HEK293 (cell line): ENCODE measurements around the gene HP1BP3.

Experiments used
- CTCF ChIP-seq: fragments of 450-650 bp; formaldehyde crosslinking; IDR thresholded peaks from 2 replicates; pipeline ENCODE4 v1.5.1; 2016; ENCODE audit warnings: missing biosample characterization, missing genetic modification characterization
- PRDM10 ChIP-seq: fragments of 450-650 bp; formaldehyde crosslinking; IDR thresholded peaks from 2 replicates; pipeline ENCODE4 v1.5.1; 2016; ENCODE audit warnings: missing biosample characterization, missing genetic modification characterization
- YY1 ChIP-seq: fragments of 450-650 bp; formaldehyde crosslinking; IDR thresholded peaks from 2 replicates; pipeline ENCODE4 v1.5.1; 2018; ENCODE audit warnings: missing biosample characterization, missing genetic modification characterization
- ZNF121 ChIP-seq: fragments of 450-650 bp; formaldehyde crosslinking; IDR thresholded peaks from 2 replicates; pipeline ENCODE4 v1.5.1; 2016; ENCODE audit warnings: missing biosample characterization, missing genetic modification characterization
- ZNF558 ChIP-seq: fragments of 450-650 bp; formaldehyde crosslinking; IDR thresholded peaks from 2 replicates; pipeline ENCODE4 v1.5.1; 2016; ENCODE audit warnings: missing biosample characterization, missing genetic modification characterization
- ZNF701 ChIP-seq: fragments of 450-650 bp; formaldehyde crosslinking; IDR thresholded peaks from 2 replicates; pipeline ENCODE4 v1.5.1; 2016; ENCODE audit warnings: missing biosample characterization, missing genetic modification characterization
- ZSCAN16 ChIP-seq: fragments of 450-650 bp; formaldehyde crosslinking; IDR thresholded peaks from 2 replicates; pipeline ENCODE4 v1.5.1; 2016; ENCODE audit warnings: missing biosample characterization, missing genetic modification characterization
- TF ChIP-seq, protein P1 (sequence below): fragments of 450-650 bp; formaldehyde crosslinking; IDR thresholded peaks from 2 replicates; pipeline ENCODE4 v1.5.1; 2016; ENCODE audit warnings: missing biosample characterization, missing genetic modification characterization, low read depth

- TF ChIP-seq, protein P1, sequence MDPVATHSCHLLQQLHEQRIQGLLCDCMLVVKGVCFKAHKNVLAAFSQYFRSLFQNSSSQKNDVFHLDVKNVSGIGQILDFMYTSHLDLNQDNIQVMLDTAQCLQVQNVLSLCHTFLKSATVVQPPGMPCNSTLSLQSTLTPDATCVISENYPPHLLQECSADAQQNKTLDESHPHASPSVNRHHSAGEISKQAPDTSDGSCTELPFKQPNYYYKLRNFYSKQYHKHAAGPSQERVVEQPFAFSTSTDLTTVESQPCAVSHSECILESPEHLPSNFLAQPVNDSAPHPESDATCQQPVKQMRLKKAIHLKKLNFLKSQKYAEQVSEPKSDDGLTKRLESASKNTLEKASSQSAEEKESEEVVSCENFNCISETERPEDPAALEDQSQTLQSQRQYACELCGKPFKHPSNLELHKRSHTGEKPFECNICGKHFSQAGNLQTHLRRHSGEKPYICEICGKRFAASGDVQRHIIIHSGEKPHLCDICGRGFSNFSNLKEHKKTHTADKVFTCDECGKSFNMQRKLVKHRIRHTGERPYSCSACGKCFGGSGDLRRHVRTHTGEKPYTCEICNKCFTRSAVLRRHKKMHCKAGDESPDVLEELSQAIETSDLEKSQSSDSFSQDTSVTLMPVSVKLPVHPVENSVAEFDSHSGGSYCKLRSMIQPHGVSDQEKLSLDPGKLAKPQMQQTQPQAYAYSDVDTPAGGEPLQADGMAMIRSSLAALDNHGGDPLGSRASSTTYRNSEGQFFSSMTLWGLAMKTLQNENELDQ (tag by site-specific recombination): no peak
- no peak for TF ChIP-seq ZNF121
- TF ChIP-seq YY1: no peak
- TF ChIP-seq ZNF701 (tag by site-specific recombination): no peak
- TF ChIP-seq CTCF (tag by site-specific recombination): no peak
- no peak for TF ChIP-seq PRDM10 (tag by site-specific recombination)
- no peak for TF ChIP-seq ZSCAN16 (tag by site-specific recombination)
- TF ChIP-seq ZNF558: no peak
These were observed 63.4 kb downstream of the HP1BP3 start for GRCh38 chr1:20723537-20724363.
